Activated CD8-positive, alpha-beta memory T cell treated with anti-CD3 and anti-CD28 coated beads, Interleukin-2, amount 50 U/mL, for 1 hour (primary cell): ENCODE measurements around the gene TECTA.

Source experiments
- DNase-seq: peaks from one replicate; pipeline ENCODE4 v3.0.0-alpha.2; 2020; ENCODE audit errors: extremely low read depth

TECTA gene, protein sequence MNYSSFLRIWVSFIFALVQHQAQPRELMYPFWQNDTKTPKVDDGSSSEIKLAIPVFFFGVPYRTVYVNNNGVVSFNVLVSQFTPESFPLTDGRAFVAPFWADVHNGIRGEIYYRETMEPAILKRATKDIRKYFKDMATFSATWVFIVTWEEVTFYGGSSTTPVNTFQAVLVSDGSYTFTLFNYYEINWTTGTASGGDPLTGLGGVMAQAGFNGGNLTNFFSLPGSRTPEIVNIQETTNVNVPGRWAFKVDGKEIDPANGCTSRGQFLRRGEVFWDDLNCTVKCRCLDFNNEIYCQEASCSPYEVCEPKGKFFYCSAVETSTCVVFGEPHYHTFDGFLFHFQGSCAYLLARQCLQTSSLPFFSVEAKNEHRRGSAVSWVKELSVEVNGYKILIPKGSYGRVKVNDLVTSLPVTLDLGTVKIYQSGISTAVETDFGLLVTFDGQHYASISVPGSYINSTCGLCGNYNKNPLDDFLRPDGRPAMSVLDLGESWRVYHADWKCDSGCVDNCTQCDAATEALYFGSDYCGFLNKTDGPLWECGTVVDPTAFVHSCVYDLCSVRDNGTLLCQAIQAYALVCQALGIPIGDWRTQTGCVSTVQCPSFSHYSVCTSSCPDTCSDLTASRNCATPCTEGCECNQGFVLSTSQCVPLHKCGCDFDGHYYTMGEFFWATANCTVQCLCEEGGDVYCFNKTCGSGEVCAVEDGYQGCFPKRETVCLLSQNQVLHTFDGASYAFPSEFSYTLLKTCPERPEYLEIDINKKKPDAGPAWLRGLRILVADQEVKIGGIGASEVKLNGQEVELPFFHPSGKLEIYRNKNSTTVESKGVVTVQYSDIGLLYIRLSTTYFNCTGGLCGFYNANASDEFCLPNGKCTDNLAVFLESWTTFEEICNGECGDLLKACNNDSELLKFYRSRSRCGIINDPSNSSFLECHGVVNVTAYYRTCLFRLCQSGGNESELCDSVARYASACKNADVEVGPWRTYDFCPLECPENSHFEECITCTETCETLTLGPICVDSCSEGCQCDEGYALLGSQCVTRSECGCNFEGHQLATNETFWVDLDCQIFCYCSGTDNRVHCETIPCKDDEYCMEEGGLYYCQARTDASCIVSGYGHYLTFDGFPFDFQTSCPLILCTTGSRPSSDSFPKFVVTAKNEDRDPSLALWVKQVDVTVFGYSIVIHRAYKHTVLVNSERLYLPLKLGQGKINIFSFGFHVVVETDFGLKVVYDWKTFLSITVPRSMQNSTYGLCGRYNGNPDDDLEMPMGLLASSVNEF (N-terminal part only)

DNA sequence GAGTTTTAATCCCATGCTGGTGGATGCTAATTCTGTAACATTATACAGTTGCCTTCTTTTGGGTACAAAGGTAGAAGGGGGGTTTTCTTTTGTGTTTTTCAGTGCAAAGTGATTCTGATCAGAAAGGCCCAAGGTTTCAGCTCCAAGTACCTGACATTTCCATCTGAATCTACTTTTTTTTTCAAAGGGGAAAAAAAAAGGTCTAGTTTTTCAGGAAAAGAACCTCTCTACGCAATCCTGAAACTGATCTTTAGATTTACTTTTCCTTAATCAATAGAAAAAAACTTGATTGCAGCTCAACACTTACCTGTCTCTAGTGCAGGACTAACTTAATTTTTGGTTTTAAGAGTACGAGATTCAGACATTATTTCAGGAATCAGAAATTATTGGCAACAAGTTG is at the start of gene TECTA:
Gene TECTA (plus strand): TSS at position 301 of the 400 bp plus-strand sequence. CDS start 1,423 bp downstream, outside the sequence.
- no peak for DNase-seq

DNA sequence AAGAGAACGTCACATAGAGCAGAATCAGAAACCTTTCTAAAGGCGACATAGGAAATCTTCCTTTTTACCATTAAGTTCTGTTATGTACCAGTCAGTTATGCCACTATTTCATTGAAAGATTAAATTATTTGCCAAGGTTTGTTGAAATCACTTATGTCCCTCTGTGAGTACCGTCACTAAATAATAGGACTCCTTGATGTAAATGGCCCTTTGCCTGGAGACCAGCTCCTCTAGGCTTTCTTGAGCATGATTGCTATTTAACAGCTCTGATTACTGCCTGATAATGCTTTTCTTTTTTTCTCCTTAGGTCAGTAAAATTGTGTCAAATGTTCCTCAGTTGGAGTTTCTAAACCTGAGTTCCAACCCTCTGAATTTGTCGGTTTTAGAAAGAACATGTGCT is 47.8 kb upstream of the TECTA start:
- DNase-seq: no peak

DNA sequence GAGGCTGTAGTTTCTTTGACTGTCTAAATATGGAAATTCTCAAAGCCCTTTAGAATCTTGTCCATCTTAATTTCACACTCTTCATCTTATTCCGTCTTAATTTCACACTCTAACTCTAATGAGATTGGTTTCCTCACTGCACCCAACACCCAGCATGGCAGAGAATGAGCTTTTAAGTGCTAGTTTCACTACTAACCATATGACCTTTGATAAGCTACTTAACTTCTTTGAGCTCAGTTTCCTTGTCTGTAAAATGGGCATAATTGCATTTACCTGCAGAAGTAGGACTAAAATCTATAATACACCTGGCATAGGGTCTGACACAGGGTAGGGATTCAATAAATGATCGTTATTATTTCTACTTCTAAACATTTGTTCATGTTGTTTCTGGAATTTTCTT is 46.8 kb upstream of the TECTA start:
- DNase-seq: no peak

DNA sequence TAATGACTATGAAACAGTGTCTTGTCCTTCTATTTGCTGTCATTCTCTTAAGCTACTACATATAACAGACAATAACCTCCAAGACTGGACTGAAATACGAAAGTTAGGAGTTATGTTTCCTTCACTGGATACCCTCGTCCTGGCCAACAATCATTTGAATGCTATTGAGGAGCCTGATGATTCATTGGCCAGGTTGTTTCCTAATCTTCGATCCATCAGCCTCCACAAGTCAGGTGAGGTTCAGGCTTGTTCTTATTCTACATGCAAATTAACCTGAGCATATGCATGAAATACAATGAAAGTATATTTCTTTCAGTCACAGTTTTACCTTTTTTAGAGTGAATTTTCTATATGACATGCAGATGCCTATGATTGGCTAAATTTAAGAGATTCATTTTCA is 46.0 kb upstream of the TECTA start:
- no peak for DNase-seq

DNA sequence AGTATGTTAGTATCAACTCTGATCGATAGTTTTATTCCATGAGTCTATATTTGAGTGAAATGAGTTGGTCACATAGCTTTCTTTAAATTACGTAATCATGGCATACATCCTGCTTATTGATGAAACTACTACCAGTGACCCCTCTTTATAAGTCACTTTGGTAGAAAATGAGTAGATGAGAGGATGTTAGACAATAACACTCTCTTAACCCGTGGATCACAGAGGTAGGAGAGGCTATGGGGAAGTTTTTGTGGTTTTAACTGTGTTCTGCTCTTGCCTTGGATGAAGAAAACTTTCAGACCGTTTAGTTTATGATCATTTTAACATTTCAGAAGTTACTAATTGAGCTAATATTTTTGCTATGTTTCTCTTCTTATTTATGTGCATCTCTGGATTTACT is 43.1 kb upstream of the TECTA start:
- no peak for DNase-seq

DNA sequence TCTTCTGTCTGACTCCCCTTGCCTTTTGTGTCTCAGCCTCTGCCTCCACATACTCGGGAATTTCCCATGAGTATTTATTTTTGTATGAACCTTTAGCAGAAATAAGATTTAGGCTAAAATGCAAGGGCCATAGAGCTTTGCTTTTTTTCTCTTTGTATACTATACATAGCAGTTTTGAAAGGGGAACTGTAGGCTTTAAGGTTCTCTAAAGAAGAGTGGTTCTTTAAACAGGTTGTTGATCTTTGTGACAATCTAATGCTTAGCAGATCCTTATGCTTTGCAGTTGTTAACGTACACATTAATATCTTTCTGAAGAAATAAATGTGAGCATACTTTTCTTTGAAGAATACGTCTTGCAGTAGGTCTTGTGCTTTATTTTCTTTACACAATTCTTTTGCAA is 42.1 kb upstream of the TECTA start:
- no peak for DNase-seq

DNA sequence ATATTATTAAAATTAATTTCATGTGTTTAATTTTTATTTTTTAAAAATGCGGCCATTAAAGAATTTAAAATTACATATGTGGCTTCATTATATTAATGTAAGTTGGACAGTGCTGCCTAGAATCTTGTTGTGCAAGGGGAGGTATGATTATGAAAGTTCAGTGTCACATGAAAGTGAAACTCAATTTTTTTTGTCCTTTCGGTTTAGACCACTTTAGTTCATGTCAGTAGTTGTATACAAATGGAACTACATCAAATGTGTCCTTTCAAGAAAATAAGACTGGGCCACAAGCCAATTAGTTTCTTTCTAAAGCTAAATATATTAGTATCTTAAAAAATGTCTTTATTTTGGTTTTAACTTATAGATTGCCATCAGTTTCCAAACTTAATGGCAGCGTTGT is 41.4 kb upstream of the TECTA start:
- no peak for DNase-seq

DNA sequence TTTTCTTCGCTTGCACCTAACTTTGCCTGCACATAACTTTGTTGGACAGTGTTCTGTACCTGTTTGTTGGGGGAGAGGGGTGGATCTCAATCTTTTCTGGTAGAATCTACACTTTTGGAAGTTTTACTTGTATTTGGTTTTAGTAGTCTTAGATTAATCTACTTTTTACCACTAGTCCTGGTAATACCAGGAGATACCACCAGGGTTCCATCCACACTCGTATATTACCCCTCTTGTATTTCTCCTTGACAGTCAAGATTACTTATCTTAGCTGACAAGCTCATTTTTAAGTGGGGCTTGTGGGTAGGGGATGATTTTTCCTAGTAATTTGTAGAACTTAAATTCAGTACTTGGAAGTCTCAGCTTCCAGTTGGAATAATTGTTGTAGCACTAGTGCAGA is 37.3 kb upstream of the TECTA start:
- DNase-seq: no peak

DNA sequence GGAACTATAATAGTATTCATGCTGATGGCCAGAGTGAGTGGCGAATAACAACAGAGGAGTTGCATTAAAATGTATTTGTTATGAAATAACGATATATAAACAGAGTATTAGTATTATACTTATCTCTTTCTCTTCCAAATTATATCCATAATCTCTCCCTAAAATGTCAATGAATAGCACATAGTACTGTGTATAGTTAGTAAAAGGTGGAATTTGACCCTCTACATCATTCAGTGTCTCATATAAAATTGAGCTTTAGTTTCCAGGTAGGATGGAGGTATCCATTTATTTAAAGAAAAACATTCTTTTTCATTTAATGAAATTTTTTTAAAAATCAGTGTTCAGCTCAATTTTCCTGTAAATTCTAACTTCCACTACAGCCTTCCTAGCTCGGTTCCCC is 34.4 kb upstream of the TECTA start:
- no peak for DNase-seq

DNA sequence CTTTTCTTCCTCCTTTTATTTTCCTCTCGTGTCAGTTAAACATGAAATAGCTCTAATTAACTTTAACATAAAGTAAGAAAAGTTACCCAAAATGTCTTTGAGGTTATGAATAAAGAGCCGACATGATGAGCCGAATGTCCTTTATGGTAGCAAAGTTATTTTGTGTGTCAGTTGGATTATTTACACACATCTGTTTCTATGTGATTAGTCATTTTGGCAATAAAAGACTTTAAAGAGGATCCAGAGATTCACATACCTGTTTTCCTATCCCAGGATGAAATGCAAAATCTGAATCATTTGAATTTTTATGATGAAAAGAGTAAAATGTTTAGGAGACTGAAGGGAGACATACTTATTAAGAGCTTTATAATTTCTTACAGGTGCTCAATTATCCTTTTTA is 34.0 kb upstream of the TECTA start:
- no peak for DNase-seq

DNA sequence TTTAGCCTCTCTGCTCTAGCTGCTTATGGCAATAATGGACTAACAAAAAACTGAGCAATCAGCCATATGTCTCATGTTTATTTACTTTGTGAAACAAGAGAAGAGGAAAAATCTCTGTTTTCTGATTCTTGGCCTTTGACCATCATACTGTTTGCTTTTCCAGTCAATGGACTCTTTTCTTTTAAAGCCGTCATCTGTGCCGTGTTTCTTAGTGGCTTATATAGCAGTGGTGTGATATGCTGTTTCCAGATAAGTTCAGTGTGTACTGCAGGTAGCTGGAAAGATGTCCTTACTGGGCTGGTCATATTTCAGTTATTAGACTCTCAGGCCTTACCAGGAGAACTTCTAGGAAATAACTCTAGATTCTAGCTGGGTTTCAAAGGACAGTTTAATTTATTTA is 33.6 kb upstream of the TECTA start:
- DNase-seq: no peak

DNA sequence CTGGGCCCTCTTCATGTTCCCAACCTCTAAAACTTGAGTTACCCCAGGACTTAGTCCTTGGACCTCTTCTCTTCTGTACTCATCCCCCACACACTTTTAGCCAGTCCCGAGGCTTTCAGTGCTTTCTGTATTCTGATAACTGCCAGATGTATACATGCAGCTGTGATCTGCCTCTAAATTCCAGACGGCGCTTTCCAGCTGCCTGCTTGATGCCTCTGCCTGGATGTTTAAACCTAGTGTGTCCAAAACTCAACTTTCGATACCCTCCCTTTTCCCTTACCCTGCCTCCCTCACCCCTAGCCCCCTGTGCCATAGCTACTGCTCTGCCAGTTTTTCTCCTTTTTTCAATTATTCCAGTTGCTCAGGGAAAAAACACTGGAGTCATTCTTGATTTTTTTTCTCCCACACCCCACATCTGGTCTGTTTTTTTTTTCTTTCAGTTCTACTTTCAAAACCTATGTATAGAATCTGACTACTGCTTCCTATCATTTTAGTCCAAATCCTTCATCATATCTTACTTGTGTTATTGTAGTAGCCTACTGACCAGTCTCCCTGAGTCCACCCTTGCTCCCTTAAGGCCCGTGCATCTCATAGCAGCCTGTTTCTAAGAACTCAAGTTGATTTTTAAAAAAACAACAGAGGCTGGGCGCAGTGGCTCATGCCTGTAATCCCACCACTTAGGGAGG is 32.9 kb upstream of the TECTA start:
- no peak for DNase-seq

DNA sequence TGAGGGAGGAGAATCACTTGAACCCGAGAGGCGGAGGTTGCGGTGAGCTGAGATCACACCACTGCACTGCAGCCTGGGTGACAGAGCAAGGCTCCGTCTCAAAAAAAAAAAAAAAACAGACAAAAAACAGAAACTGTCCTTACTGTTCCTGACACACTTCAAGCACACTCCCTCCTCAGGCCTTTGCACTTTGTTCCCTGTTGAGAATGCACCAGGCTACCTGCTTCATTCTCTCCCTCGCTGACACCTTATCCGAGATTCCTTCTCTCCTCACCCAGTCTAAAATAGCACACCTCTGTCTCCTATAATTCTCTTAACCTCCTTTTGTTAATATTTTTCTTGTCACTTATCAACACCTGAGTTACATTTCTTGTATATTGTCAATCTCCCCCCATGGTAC is 32.3 kb upstream of the TECTA start:
- DNase-seq: no peak

DNA sequence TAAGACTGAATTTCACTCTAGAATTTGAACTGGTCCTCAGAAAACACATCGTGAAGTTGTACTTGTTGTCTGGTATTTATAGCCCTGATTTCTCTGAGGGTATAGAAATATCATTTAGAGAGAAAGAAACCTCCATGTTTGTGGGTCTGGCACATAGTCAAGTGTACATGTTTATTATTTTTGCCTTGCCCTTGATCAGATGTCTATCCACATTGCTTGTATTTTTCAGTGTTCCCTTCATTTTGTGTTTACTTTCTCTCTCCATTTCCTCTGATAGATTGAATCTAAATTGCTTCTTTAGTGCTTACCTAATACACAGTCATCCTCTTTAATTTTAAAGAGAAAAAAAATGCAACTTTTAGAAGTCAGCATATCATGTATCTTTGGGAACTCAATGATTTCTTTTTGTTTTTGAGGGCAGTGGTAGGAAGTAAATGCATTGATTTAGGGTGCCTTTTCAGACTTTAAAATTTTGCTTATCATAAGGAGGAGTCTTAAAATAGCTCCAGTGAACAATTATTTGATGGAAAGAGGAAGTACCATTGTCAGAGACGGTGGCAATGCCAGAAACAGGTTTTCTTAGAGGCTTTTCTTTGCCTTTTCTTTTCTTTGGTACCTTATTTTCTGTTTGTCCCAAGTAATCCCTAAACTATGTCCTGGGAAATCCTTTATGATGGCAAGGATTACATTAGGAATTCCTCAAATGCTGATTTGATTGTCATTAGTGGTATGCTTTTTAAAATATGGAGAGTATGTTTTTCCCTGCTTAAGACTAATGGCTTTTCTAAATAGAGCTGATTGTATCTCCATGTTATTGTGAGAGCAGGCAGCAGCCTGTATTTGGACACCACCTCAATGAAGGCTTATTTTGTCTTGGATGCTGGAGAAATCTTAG is 29.8 kb upstream of the TECTA start:
- DNase-seq: no peak

DNA sequence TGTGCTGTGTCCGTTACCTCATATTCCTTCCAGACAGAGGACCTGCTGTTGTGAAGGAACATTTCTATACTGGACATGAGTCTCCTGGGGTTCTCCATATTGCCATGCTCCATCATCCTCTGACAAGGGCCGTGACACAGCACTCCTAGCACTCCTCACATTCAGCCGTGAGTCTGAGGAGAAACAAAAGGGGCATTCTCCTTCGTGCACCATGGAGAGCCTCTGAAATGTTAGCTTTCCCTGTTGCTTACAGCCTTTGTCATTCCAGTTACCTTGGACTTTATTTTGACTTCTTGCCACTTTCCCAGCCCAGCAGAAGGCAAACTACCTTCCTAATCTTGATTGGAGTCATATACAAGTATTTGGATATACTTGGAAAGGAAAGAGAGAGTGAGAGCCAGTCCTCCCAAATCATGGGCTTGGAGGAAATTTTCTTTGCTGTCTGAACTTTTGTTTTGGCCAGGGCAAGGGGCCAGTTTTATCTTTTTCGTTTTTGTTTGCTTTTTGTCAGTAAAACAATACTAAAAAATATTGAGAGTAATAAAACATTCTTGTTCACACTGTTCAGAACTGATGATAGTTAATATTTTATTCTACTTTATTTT is 29.1 kb upstream of the TECTA start:
- no peak for DNase-seq

DNA sequence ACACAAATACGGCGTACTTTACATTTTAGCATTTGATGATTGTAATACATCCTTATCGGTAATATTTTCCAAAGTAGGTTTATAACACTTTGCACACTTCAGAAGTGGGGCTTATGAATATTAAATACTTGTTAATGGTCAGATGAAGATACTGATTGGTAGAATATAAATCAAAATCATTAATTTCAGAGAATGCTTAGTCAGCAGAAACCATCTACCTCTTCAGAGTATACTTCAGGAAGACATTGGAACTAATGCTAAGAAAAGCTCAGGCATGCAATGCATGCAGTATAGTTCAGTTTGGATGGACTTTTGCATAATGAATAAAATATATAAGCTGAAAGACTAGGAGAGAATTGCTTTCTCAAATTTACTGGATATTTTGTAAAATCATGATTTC is 19.7 kb upstream of the TECTA start:
- DNase-seq: no peak

DNA sequence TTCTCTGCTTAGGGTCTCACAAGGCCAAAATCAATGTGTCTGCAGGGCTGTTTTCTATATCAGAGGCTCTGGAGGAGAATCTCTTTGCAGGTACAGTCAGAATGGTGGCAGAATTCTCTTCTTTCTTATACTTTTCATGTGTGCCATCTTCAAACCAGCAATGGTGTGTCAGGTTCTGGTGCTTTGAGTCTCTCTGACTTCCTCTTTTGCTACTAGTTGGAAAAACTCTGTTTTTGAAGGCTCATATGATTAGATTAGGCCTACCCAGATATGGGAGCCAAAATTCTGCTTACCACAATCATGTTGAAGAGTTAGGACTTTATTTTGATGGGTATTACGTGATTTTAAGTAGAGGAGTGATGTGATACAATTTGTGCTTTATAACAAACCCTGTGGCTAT is 18.8 kb upstream of the TECTA start:
- DNase-seq: no peak

DNA sequence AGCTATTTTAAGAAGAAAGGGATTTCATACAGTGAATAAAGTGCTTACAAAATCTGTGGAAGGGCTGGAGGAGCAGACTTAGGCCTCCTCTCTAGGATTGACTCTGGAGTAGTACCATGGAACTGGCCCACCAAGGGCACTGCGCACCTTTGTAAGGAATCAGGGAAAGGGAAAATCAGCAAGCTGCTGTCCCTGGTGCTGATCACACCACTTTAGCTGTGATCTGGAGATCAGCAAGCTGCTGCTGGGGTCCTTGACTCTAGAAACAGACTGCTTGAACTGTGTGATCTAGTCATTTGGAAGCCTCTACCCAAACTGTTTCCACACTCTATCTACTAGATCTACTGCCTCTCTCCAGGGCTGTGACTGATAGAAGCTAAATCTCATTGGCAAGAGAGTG is 18.4 kb upstream of the TECTA start:
- DNase-seq: no peak

DNA sequence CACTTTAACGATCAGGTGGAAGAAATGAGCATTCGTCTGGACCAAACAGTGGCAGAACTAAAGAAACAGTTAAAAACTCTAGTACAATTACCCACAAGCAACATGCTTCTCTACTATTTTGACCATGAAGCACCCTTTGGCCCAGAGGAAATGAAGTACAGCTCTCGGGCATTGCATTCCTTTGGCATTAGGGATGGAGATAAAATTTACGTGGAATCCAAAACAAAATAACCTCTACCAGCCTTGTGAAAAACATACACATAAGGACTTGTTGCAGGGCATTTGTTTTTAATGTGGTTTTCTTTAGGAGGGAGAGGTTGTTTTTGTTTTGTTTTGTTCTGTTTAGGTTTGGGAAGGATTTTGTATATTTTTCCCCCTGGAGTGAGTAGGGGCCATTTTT is 14.2 kb upstream of the TECTA start:
- no peak for DNase-seq

DNA sequence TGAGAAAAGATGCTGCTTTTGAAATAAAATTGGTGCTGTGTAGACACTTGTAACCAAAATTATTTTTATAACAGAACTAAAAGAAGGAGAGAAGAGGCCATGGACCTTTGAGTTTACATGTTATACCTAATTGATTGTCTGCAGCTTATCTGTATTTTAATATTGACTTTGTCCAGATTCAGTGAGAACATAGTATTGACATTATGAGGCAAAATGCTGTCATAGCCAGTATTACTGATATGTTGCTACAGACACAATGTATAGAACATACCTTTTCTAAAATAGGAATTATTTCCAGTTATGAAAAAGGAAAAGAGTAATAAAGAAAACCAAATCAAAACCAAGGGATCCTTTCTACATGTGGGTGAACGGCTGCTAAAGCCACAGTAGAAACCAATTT is 11.5 kb upstream of the TECTA start:
- DNase-seq: no peak
